Stimulated activated CD8-positive, alpha-beta memory T cell treated with anti-CD3 and anti-CD28 coated beads, Interleukin-2, amount 100 ng/mL, for 48 hours (primary cell): ENCODE data around the gene KAT2B.
"Not testable (repeated sequence)": the region's sequence is repeated elsewhere in the genome, so short reads cannot be mapped to it uniquely, and the experiment has no call there.

Experiments
- DNase-seq, 2 donors: peaks; one replicate each; pipeline ENCODE4 v3.0.0-alpha.2; 2020; ENCODE audit warnings: low read depth in 2 of 2

KAT2B gene

DNA sequence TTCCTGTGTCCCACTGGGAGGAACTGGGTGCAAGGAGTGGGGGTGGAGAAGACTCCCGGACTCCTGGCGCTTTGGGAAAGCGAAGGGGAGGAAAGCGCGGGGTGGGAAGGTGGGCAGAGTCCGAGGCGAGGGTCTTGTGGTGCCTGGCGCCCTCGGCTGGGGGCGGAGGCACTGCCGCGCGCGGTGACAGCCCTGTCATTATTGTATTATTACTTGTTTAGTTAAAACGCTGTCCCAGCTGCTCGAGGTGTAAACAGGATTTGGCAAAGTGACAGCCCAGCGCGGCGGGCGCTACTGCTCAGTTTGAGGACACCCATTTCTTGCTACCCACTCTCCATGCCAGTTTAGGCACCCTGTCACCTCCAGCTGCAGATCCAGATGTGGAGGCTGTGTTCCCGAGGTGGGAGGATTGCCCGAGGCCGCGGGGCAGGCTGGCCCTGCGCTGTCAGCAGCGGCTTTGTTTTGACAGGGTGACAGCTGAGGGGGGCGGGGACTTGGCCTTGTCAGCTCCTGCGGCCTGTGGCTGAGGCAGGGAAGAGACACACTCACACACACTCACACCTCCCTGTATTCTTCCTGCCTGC is 1.0 kb downstream of the KAT2B start:
- peak; percentile 68 to 77 for DNase-seq

DNA sequence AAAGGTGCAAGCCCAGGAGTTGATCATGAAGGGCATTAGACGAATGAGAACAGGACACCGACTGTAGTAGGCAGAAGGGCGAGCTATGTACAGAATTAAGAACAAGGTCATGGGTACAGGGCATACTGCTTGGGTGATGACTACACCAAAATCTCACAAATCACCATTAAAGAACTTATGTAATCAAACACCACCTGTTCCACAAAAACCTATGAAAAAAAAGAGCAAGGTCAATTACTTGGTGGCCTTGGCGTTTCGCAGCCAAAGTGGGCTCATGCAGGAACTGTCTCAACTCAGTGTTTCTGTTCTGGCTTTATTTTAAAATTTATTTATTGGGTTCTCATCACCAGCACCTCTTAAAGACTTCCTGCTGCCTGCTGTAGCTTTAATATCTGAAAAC is 2.1 kb downstream of the KAT2B start:
- no peak for DNase-seq

DNA sequence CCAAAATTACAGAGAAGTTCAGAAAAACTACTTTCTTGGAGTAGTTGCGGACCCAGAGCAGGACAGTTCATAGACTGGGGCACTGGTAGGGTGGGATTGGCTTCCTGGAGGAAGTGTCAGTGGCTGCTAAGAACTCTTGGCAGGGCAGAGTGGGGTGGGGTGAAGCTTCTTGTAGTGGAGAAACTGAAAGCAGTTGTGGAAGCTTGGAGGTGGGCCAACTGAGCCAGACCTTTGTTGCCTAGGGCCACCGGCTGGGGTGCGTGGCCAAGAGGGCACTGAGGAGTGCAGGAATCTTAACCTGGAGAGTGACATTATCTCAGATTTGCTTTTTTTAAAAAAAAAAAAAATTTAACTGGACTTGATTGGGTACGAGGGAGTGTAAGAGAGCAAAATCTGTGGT is 3.1 kb downstream of the KAT2B start:
- peak in 1 of 2 donors; percentile 26 for DNase-seq

DNA sequence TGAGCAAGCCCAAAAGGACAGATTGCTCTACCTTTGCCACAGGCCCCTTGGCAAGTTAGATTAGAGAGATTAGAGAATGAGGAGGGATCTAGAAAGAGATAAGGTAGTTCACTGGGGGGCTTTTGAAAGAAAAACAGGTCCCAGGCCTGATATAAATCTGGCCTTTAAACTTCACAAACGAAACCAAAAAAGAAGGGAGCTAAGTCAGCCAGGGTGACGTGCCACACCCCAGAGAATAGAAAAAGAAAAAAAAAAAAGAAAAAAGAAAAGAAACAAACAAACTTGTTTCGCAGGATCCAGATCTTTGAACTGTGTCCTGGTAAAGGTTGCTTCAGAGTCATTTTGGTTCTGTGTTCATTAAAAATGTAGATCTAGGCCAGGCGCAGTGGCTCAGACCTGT is 3.6 kb downstream of the KAT2B start:
- no peak for DNase-seq

DNA sequence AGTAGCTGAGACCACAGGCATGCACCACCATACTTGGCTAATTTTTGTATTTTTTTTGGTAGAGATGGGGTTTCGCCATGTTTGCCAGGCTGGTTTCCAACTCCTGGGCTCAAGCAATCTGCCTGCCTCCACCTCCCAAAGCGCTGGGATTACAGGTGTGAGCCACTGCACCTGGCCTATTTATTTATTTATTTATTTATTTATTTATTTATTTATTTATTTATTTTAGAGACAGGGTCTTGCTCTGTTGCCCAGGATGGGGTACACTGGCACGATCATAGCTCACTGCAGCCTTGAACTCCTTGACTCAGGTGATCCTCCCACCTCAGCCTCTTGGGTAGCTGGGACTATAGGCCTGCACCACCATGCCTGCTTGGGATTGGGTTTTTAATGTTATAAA is 4.9 kb downstream of the KAT2B start:
- not testable (repeated sequence) for DNase-seq

DNA sequence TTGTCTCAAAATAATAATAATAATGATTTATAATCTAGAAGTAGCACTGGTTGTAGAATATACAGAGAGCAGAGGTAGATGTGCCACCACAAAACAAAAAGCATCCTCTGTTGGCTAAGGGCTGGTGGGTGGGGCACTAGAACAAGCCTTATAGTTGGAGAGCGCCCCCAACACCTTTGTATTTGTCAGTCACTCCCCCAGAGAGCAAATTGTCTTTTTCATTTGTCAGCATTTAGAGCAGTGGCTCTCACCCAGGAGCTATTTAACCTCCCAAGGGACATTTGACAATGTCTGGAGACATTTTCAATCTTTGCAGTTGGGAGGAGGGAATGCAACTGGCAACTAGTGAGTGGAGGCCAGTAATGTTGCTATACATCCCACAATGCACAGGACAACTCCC is 6.3 kb downstream of the KAT2B start:
- no peak for DNase-seq

DNA sequence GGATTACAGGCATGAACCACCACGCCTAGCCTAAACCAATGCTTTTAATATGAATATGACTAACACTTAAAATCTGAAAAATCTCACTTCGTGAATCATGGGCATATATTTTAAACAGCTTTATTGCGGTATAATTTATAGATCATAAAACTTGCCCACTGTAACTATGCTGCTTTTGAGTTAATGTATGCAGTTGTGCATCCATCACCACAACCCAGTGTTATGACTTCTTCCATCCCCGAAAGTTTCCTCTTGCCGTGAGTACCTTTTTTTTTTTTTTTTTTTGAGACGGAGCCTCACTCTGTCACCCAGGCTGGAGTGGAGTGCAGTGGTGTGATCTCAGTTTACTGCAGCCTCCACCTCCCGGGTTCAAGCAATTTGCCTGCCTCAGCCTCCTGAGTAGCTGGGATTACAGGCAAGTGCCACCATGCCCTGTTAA is 7.1 kb downstream of the KAT2B start:
- no peak for DNase-seq

DNA sequence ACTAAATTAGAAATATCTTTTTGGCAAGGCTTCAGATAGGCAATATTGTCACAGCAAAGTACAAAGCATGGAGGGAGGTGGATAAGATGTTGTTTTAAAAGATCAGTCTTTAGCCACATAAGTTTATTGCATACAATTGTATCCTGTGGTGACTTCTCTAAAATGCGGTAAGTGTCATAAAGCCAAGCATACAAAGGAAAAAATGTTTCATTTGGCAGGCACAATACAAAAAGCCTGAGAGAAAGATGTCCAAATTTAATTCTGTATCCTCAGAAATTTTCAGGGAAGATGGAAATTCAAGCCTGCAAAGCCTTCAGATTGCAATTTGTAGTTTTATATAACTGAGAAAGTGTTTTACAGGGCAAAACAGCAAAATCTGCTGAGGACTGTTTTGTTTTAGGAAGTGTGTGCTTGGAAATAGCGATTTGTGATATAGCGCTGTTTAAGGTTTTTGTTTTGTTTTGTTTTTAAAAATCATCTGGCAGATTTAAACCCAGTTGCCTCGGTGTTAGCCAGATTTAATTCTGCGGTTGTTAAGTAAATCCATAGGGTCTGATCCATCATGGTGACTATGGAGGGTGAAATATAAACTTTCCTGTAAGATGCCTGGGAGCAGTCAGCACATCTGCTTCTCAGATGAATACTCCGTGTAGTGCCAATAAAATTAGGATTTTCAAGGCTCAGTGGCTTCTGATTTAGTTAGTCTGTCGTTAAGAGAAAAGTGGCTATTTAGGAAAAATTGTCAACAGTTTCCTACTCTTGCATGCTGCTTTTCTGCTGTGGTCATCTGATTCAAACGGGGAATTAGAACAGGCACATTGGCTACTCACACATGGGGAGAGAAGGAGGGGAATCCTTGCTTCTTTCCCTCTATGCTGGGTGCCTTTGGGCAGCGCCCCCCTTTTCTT is 8.0 kb downstream of the KAT2B start:
- DNase-seq: no peak

DNA sequence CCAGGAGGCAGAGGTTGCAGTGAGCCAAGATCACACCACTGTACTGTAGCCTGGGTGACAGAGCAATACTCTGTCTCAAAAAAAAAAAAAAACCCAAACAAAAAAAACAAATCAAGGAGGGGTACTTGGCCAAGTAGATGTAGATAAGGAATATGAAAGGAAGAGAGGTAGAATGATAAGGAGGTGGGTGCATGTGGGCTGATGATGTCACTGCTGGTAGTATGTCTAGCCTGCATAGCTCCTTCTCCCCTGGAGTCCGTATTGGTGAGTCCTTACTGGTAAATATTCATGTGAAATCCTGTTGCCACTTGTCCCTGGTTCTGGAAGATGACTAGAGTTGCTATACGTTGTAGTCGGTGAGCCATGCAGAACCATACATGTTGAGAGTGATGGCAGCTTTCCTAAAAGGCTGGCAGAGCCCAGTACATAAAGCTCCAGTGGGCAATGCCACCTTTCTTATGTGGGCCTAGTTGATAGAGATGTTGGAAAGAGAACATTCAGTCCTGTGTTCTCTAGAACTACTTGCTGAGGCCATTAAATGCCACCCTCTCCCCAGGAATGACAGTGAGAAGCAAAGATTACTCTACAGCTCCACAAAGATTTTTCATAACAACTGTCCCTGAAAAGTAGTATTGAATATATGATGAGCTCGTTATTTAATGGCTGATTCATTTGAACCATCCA is 11.0 kb downstream of the KAT2B start:
- DNase-seq: no peak

DNA sequence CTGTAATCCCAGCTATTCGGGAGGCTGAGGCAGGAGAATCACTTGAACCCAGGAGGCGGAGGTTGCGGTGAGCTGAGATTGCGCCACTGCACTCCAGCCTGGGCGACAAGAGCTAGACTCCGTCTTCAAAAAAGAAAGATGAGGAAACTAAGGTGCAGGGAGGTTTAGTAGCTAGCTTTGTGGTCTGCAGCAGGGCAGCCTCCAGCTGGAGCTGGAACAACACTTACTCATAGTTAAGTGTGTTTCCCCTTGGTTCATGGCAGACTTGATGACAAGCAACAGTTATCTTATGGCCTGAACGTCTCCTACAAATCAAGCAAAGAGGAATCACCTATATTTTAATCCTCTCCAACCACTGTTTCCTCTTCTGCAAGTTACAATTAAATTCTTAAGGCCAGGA is 12.6 kb downstream of the KAT2B start:
- DNase-seq: no peak

DNA sequence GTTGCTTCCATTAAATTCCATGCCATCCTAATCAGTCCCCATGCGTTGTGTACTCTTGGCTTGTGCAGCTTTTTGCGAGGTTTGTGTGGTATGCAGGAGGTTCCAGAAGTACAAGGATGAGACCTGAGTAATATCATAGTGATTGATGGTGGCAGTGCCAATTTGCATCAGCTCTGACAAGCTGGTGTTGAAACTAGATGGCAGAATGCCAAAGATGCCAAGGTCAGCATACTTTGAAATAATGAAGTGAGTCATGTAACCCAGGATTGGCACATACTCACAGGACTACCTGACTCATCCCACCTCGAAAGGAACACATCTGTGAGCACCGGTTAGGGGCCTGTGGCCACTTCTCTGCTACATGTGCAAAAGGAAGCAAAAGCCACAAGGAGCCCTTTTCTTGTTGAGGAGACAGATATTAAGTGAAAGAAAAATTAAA is 14.3 kb downstream of the KAT2B start:
- DNase-seq: peak; percentile 30 to 55

DNA sequence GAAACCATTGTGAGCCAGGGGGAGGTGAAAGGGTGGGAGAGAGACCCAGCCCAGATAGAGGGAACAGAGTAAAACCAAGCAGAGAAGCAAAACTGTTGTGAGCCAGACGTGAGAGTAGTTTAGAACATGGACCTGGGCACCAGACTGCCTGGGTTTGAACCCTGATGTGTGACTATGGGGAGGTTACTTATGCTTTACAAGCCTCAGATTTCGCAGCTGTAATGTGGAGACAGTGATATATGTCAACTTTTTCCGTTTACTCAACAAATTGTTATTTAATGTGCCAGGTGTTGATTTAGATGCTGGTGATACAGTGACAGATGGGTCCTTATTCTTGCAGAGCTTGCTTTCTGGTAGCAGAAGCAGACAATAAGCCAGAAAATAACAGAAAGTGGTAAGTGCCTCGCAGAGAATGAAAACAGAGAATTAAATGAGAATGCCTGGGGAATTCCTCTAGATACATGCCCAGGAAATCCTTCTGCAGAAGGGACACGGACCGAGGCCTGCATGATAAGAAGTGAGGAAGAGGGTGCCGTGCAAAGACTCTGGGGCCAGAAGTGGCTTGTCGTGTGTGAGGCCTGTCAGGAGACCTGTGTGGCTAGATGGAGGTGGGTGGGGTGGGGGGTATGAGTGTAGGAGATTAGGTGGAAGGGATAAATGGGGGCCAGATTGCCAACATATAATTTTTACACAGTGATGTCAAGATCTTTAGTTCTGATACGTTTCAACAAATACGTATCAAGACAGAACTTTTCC is 15.0 kb downstream of the KAT2B start:
- DNase-seq: no peak

DNA sequence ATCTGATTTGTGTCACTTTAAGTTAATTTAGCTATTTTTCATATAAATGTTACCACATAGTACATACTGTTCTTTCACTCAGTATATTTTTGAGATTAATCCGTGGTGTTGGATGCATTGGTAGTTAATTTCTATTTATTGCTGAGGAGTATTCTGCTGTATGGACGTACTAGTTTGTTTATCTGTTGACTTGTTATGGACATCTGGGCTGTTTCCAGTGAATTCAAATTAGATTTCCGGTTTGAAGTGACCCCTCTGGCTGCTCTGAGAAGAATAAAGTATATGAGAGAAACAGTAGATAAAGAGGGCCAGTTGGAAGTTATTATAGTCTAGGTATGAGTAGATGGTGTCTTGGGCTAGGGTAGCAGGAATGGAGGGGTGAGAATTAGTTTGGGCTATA is 15.6 kb downstream of the KAT2B start:
- no peak for DNase-seq

DNA sequence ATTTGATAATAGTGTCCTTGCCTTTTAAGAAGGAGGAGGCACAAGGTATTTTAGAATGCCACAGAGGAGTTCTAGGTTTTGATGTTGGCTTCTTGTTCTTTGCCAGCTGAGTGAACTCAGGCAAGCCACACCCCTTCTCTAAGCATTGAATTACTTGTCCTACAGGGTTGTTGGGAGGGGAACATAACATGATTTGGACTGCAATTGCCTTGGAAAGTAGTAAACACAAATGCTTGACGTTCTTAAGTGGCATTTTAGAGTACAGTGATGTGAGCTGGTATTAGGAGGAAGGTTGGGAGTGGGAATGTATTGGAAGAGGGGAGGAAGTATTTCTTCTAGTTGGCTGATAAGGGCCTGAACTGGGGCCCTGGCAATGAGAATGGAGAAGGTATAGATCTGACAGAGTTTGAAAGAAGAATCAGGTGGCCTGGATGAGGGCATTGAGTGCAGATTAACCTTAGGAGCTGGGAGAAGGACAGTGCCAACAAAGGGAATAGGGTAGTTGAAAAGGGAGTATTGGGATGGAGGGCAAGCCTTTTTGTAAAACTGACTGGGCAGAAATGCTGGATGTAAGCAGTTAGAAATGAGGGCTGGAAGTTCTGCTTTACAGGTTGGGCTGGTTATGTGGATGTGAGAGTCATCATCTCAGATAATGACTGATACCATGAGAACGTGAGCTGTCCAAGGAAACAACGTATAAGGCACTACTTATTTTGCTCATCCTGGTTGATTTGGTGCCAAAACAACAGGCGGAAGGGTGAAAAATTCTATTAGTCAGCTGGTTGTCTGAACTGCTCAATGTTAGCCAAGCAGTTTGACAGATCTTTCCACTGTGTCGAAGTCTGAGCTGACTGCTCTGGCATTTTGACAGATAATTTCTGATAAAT is 16.7 kb downstream of the KAT2B start:
- DNase-seq: no peak

DNA sequence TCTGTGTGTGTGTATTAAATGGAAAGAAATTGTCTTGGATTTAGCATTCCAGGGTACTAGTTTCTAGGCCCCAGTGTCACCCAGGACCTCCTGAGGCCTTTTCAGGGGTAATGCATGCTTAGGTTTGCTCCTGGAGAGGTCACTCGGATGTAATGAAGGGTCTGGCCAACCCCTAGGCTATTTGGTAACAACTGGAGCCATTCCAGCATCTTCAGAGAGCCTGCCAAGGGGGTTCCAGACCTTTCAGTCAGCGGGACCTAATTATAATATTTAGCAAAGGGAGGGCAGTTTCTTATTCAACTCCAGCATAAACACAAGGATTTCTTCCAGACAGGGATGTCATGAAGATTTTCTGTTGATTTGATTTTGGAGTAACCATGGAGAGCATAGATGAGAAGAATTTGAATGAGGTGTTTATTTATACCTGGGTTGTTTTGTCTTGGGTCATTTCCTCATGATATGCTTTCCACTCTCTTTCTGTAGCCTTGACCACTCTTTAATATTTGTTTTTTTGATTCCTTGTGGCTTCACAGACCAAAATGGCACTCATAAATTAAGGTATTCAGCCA is 17.4 kb downstream of the KAT2B start:
- DNase-seq: no peak

DNA sequence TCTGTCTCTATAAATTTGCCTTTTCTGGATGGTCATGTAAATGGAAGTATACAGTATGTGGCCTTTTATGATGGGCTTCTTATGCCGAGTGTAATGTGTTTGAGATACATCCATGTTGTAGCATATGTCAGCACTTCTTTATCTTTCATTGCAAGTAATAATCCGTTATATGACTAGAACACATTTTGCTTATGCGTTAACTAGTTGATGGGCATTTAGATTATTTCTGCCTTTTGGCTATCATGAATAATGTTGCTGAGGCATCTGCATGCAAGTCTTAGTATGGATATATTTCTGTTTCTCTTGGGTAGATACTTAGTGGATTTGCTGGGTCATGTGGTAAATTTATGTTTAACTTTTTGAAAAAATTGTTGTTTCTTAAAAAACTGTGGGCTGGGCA is 19.7 kb downstream of the KAT2B start:
- no peak for DNase-seq

DNA sequence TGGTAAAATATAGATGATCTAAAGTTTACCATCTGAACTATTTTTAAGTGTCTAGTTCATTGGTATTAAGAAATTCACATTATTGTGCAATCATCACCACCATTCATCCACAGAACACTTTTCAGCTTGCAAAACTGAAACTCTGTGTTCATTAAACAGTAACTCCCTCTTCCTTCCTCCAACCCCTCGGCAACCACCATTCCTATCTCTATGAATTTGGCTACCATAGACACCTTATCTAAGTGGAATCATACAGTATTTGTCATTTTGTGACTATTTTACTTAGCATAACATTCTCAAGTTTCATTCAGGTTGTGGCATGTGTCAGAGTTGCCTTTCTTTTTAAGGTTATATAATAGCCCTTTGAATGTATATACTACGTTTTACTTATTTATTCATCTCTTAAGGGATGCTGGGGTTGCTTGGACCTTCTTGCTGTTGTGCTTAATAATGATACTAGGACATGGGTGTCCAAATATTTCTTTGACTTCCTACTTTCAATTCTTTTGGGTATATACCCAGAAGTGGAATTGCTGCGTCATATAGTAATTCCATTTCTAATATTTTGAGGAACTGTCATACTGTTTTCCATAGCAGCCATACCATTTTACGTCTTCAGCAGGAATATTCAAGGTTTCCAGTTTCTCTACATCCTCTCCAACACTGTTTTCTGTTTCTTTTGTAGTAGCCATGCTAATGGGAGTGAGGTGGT is 20.9 kb downstream of the KAT2B start:
- DNase-seq: no peak

DNA sequence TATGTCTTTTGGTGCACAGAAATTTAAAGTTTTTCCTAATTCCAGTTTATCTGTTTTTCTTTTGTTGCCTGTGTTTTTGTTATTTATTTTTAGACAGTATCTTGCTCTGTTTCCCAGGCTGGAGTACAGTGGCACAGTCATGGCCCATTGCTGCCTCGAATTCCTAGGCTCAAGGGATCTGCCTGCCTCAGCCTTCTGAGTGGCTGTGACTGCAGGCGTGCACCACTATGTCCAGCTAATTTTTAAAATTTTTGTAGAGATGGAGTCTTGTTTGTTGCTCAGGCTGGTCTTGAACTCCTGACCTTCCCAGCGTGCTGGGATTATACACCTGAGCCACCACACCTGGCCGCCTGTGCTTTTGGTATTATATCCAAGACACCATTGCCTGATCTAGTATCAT is 22.8 kb downstream of the KAT2B start:
- no peak for DNase-seq

DNA sequence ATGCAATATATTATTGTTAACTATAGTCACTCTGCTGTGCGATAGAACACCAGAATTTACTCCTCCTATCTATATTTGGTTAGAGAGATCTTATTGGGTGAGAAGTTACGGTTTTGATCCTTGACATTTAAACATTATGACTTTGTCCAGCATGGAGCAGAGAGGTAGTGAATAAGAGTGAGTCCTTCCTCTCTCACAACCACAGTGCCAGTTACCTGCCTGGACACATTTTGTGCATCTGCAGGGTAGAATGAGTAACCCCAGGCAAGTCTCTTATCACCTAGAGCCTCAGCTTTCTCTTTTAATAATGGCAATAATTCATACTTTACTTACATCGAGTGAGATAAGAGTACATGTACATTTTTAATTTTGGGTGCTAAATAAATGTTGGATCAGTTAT is 24.1 kb downstream of the KAT2B start:
- no peak for DNase-seq
